Common myeloid progenitor, CD34-positive (primary cell): ENCODE results near the gene HDAC9.

Source experiments
- CTCF ChIA-PET: fragments of 350-600 bp; sonication (Branson Sonifier 250); formaldehyde crosslinking; loops from one replicate; lab custom pipeline; 2021; ENCODE audit warnings: antibody characterized with exemption; lab: Charles Lee
- POLR2A ChIA-PET: fragments of 350-600 bp; sonication (Branson Sonifier 250); formaldehyde crosslinking; loops from one replicate; lab custom pipeline; 2021; ENCODE audit warnings: antibody characterized with exemption; lab: Charles Lee
- DNase-seq, 3 donors: peaks; one replicate each; pipeline versions ENCODE4 v3.0.0 to v3.0.0-alpha.2; 2013
- H3K27ac ChIP-seq, 2 experiments: 1 replicate in 1 of 2; 2 replicates in 1 of 2; pipeline ENCODE4 v1.7.0; 2013; ENCODE audit warnings: inconsistent platforms in 2 of 2, low read length in 2 of 2, mild to moderate bottlenecking in 2 of 2, low read depth in 1 of 2, moderate library complexity in 1 of 2; ENCODE audit not compliant: severe bottlenecking in 2 of 2, insufficient read depth in 1 of 2, poor library complexity in 1 of 2
- H3K27me3 ChIP-seq, 5 experiments: replicated peaks in 2 of 5; 1 replicate in 3 of 5; 2 replicates in 2 of 5; pipeline versions ENCODE4 v1.6.1 to v1.7.0; 2013; ENCODE audit warnings: low read length in 4 of 5, mild to moderate bottlenecking in 2 of 5, moderate library complexity in 2 of 5, inconsistent platforms in 1 of 5; ENCODE audit not compliant: insufficient read depth in 5 of 5, control insufficient read depth in 4 of 5
- H3K36me3 ChIP-seq, 4 experiments: 1 replicate in 2 of 4; 2 replicates in 2 of 4; pipeline versions ENCODE4 v1.6.1 to v1.7.0; 2013; ENCODE audit warnings: low read length in 3 of 4, control low read depth in 1 of 4, mild to moderate bottlenecking in 1 of 4; ENCODE audit not compliant: control insufficient read depth in 4 of 4, insufficient read depth in 4 of 4
- H3K4me1 ChIP-seq, 4 experiments: 1 replicate in 3 of 4; 2 replicates in 1 of 4; pipeline versions ENCODE4 v1.6.1 to v1.7.1; 2013; ENCODE audit warnings: low read length in 3 of 4, mild to moderate bottlenecking in 3 of 4, control low read depth in 1 of 4, inconsistent platforms in 1 of 4, moderate library complexity in 1 of 4; ENCODE audit not compliant: control insufficient read depth in 4 of 4, insufficient read depth in 4 of 4; ENCODE audit errors: control extremely low read depth in 1 of 4
- H3K4me3 ChIP-seq, 7 experiments: 1 replicate in 4 of 7; 2 replicates in 3 of 7; pipeline versions ENCODE4 v1.5.1 to v1.7.0; 2013; ENCODE audit warnings: mild to moderate bottlenecking in 7 of 7, low read length in 6 of 7, moderate library complexity in 6 of 7, inconsistent platforms in 2 of 7, low read depth in 2 of 7, control low read depth in 1 of 7; ENCODE audit not compliant: insufficient read depth in 4 of 7, control insufficient read depth in 1 of 7; ENCODE audit errors: extremely low read depth in 1 of 7
- H3K9me3 ChIP-seq, 5 experiments: 1 replicate in 4 of 5; 2 replicates in 1 of 5; pipeline versions ENCODE4 v1.6.1 to v1.7.1; 2013; ENCODE audit warnings: low read length in 4 of 5, mild to moderate bottlenecking in 2 of 5, inconsistent platforms in 1 of 5, low read depth in 1 of 5, moderate library complexity in 1 of 5; ENCODE audit not compliant: control insufficient read depth in 4 of 5, insufficient read depth in 2 of 5; ENCODE audit errors: control extremely low read depth in 1 of 5
- whole genome bisulfite sequencing: methylation state at CpG from one replicate; pipeline ENCODE4 v1.1.5; 2013; ENCODE audit not compliant: insufficient coverage; 5-methylcytosine and 5-hydroxymethylcytosine counted together

HDAC9 gene

GRCh38 chr7:18637516-18637915 lies 142.0 kb downstream of the HDAC9 start:
- H3K36me3 ChIP-seq = peaks cover 0 to 5% (median 2%) of the 10 kb centered on the region in 4 experiments
- CTCF ChIA-PET = no interaction called here
- H3K27ac ChIP-seq = no peak overlapping the region
- H3K4me3 ChIP-seq = no peak overlapping the region
- no peak for DNase-seq
- no peaks in the 10 kb centered on the region for H3K9me3 ChIP-seq
- 100% methylated on average over 1 of the region's 3 CpGs for WGBS
- no peaks in the 10 kb centered on the region for H3K27me3 ChIP-seq
- POLR2A ChIA-PET = no interaction called here
- no peaks in the 10 kb centered on the region for H3K4me1 ChIP-seq

GRCh38 chr7:18638594-18639452 lies 143.3 kb downstream of the HDAC9 start:
- WGBS = 100% methylated on average over 2 of the region's 4 CpGs
- peaks cover 0 to 5% (median under 1%) of the 10 kb centered on the region in 4 experiments for H3K36me3 ChIP-seq
- peak in 2 of 3 donors; percentile 16 to 20 for DNase-seq
- CTCF ChIA-PET = interaction anchor here (1.0 kb wide), 1 partner anchor 27 kb away, joined by 5 read pairs; no protein-coding TSS in a partner anchor
- no peaks in the 10 kb centered on the region for H3K9me3 ChIP-seq
- H3K4me1 ChIP-seq = no peaks in the 10 kb centered on the region
- no peaks in the 10 kb centered on the region for H3K27me3 ChIP-seq
- H3K4me3 ChIP-seq = no peak overlapping the region
- H3K27ac ChIP-seq = no peak overlapping the region
- POLR2A ChIA-PET = no interaction called here

GRCh38 chr7:18639711-18640110 lies 144.2 kb downstream of the HDAC9 start:
- ChIA-PET CTCF (interaction anchor here (1.0 kb wide), 1 partner anchor 26 kb away, joined by 5 read pairs; no protein-coding TSS in a partner anchor), POLR2A (no interaction called here)
- WGBS = no CpG with 5 or more reads among the region's 1 CpG
- H3K36me3 ChIP-seq = peaks cover 0 to 6% (median under 1%) of the 10 kb centered on the region in 4 experiments
- H3K4me3 ChIP-seq = no peak overlapping the region
- H3K27ac ChIP-seq = no peak overlapping the region
- DNase-seq = no peak
- no peaks in the 10 kb centered on the region for H3K9me3 ChIP-seq
- H3K4me1 ChIP-seq = no peaks in the 10 kb centered on the region
- no peaks in the 10 kb centered on the region for H3K27me3 ChIP-seq

GRCh38 chr7:18644981-18645380 lies 149.4 kb downstream of the HDAC9 start:
- WGBS = 83% methylated on average over 2 of the region's 3 CpGs
- ChIA-PET POLR2A (no interaction called here), CTCF (no interaction called here)
- Histone ChIP-seq H3K9me3 (no peaks in the 10 kb centered on the region), H3K4me1 (no peaks in the 10 kb centered on the region), H3K36me3 (peaks cover 2 to 26% (median 13%) of the 10 kb centered on the region in 4 experiments), H3K27me3 (no peaks in the 10 kb centered on the region), H3K4me3 (no peak overlapping the region), H3K27ac (no peak overlapping the region)
- DNase-seq = no peak

- Histone ChIP-seq H3K9me3 (no peaks in the 10 kb centered on the region), H3K4me3 (no peak overlapping the region), H3K27me3 (no peaks in the 10 kb centered on the region), H3K27ac (no peak overlapping the region), H3K36me3 (peaks cover 2 to 30% (median 13%) of the 10 kb centered on the region in 4 experiments), H3K4me1 (no peaks in the 10 kb centered on the region)
- CTCF ChIA-PET = interaction anchor here (0.7 kb wide), 1 partner anchor 13 kb away, joined by 3 read pairs; no protein-coding TSS in a partner anchor
- DNase-seq = no peak
- 95% methylated on average over 4 of the region's 5 CpGs for WGBS
- POLR2A ChIA-PET = no interaction called here
Measured at GRCh38 chr7:18647582-18647981, 152.0 kb downstream of the HDAC9 start.

GRCh38 chr7:18648849-18649758 lies 153.6 kb downstream of the HDAC9 start:
- WGBS = 100% methylated on average over 9 of the region's 9 CpGs
- no peak overlapping the region for H3K4me3 ChIP-seq
- DNase-seq = no peak
- no peaks in the 10 kb centered on the region for H3K9me3 ChIP-seq
- peaks cover 2 to 30% (median 13%) of the 10 kb centered on the region in 4 experiments for H3K36me3 ChIP-seq
- H3K27ac ChIP-seq = no peak overlapping the region
- ChIA-PET POLR2A (no interaction called here), CTCF (no interaction called here)
- no peaks in the 10 kb centered on the region for H3K4me1 ChIP-seq
- no peaks in the 10 kb centered on the region for H3K27me3 ChIP-seq
